A673 (cell line): Measurements from ENCODE around the gene TMEM97.

Experiments used
- EZH2 ChIP-seq: fragments of 200-600 bp; sonication (generic); IDR thresholded peaks from 2 replicates; pipeline ENCODE4 v1.6.1; 2017; ENCODE audit warnings: borderline replicate concordance, low read depth, mild to moderate bottlenecking, mixed read lengths, antibody characterized with exemption, low read length; ENCODE audit not compliant: poor library complexity, severe bottlenecking
- TF ChIP-seq, protein P1 (sequence below): fragments of 300-800, 200-600 bp; sonication (generic); conservative IDR thresholded peaks from 2 replicates; pipeline ENCODE4 v1.5.1; 2017; ENCODE audit warnings: low read depth, mild to moderate bottlenecking, antibody characterized with exemption, low read length, moderate library complexity, mixed read lengths

- TF ChIP-seq, protein P1, sequence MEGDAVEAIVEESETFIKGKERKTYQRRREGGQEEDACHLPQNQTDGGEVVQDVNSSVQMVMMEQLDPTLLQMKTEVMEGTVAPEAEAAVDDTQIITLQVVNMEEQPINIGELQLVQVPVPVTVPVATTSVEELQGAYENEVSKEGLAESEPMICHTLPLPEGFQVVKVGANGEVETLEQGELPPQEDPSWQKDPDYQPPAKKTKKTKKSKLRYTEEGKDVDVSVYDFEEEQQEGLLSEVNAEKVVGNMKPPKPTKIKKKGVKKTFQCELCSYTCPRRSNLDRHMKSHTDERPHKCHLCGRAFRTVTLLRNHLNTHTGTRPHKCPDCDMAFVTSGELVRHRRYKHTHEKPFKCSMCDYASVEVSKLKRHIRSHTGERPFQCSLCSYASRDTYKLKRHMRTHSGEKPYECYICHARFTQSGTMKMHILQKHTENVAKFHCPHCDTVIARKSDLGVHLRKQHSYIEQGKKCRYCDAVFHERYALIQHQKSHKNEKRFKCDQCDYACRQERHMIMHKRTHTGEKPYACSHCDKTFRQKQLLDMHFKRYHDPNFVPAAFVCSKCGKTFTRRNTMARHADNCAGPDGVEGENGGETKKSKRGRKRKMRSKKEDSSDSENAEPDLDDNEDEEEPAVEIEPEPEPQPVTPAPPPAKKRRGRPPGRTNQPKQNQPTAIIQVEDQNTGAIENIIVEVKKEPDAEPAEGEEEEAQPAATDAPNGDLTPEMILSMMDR: no peak
- no peak for TF ChIP-seq EZH2
These were observed 33.0 kb upstream of the TMEM97 start for GRCh38 chr17:28285965-28286364.
